ENCODE measurements around the gene PODXL. TPM values are rescaled to one million over a fixed set of nuclear protein-coding genes. Genes with fewer than 3 reads are reported as not detected.

The PODXL gene
- total RNA-seq, 1 donor, result 1.4 TPM

DNA sequence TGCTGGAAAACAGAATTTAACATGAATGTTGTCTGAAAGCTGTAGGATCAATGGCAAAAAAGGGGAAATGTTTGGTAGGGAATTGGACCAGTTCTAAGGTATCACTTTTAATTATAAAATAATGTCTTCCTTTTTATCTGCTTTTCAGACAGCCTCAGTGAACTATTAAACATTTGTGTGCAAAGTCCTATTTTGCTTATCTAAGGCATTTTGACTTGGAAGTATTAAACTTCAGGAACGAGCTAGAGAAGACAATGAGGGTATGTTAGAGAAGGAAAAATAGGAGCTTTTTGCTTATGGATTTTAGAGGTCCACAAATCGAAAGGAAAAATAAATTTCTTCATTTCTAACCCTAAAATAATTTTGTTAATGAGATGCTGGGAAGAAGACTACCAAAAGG is 63.3 kb downstream of the PODXL start:
- no peak for TF ChIP-seq CTCF (IDR thresholded peaks at IDR 0.05; ENCODE audit: extremely low read depth, low read depth, low read length)
- Histone ChIP-seq H3K36me3 (ENCODE audit: insufficient read depth, low read length) (peaks cover 12% of the 10 kb centered on the region), H2AFZ (ENCODE audit: low read length) (no peak overlapping the region)

GRCh38 chr7:131489881-131490280 is 66.5 kb downstream of the PODXL start:
- no peak overlapping the region for H3K27ac ChIP-seq (ENCODE audit: low read depth, low read length)
- TF ChIP-seq CTCF (IDR thresholded peaks at IDR 0.05; ENCODE audit: extremely low read depth, low read depth, low read length), result no peak

More for the DNA sequence above, 63.3 kb downstream of the PODXL start:
- peaks cover 14% of the 10 kb centered on the region for H3K4me1 ChIP-seq (ENCODE audit: insufficient read depth, low read length)
- no peak overlapping the region for H3K4me2 ChIP-seq (ENCODE audit: insufficient read depth, low read length)
- no peaks in the 10 kb centered on the region for H3K27me3 ChIP-seq (ENCODE audit: insufficient read depth, low read length)
- no peaks in the 10 kb centered on the region for H3K79me2 ChIP-seq (ENCODE audit: insufficient read depth, low read length)
- no peaks in the 10 kb centered on the region for H3K9me3 ChIP-seq (ENCODE audit: low read depth, low read length)
- peak overlapping the region; percentile 55 for H3K27ac ChIP-seq (ENCODE audit: low read depth, low read length)
- no peak overlapping the region for H3K4me3 ChIP-seq (ENCODE audit: insufficient read depth, low read length)
- H4K20me1 ChIP-seq (ENCODE audit: insufficient read depth, low read length), result no peaks in the 10 kb centered on the region
- no peak for DNase-seq (ENCODE audit: insufficient read length, low spot score, missing footprints)

GRCh38 chr7:131489196-131489595 is 67.2 kb downstream of the PODXL start:
- no peak for TF ChIP-seq CTCF (IDR thresholded peaks at IDR 0.05; ENCODE audit: extremely low read depth, low read depth, low read length)
- H3K27me3 ChIP-seq (ENCODE audit: insufficient read depth, low read length), result no peaks in the 10 kb centered on the region
- H3K27ac ChIP-seq (ENCODE audit: low read depth, low read length), result no peak overlapping the region
- H3K4me2 ChIP-seq (ENCODE audit: insufficient read depth, low read length), result no peak overlapping the region
- H4K20me1 ChIP-seq (ENCODE audit: insufficient read depth, low read length), result no peaks in the 10 kb centered on the region
- no peaks in the 10 kb centered on the region for H3K79me2 ChIP-seq (ENCODE audit: insufficient read depth, low read length)
- H2AFZ ChIP-seq (ENCODE audit: low read length), result no peak overlapping the region
- no peaks in the 10 kb centered on the region for H3K9me3 ChIP-seq (ENCODE audit: low read depth, low read length)
- no peak for DNase-seq (ENCODE audit: insufficient read length, low spot score, missing footprints)
- peaks cover 14% of the 10 kb centered on the region for H3K4me1 ChIP-seq (ENCODE audit: insufficient read depth, low read length)
- H3K36me3 ChIP-seq (ENCODE audit: insufficient read depth, low read length), result peaks cover 5% of the 10 kb centered on the region
- no peak overlapping the region for H3K4me3 ChIP-seq (ENCODE audit: insufficient read depth, low read length)

More at GRCh38 chr7:131489881-131490280, 66.5 kb downstream of the PODXL start:
- Histone ChIP-seq H3K4me3 (ENCODE audit: insufficient read depth, low read length) (no peak overlapping the region), H3K9me3 (ENCODE audit: low read depth, low read length) (no peaks in the 10 kb centered on the region), H3K36me3 (ENCODE audit: insufficient read depth, low read length) (peaks cover 5% of the 10 kb centered on the region), H3K4me1 (ENCODE audit: insufficient read depth, low read length) (peaks cover 14% of the 10 kb centered on the region), H3K79me2 (ENCODE audit: insufficient read depth, low read length) (no peaks in the 10 kb centered on the region), H3K4me2 (ENCODE audit: insufficient read depth, low read length) (no peak overlapping the region), H3K27me3 (ENCODE audit: insufficient read depth, low read length) (no peaks in the 10 kb centered on the region), H4K20me1 (ENCODE audit: insufficient read depth, low read length) (no peaks in the 10 kb centered on the region), H2AFZ (ENCODE audit: low read length) (no peak overlapping the region)
- DNase-seq (ENCODE audit: insufficient read length, low spot score, missing footprints), result no peak

DNA sequence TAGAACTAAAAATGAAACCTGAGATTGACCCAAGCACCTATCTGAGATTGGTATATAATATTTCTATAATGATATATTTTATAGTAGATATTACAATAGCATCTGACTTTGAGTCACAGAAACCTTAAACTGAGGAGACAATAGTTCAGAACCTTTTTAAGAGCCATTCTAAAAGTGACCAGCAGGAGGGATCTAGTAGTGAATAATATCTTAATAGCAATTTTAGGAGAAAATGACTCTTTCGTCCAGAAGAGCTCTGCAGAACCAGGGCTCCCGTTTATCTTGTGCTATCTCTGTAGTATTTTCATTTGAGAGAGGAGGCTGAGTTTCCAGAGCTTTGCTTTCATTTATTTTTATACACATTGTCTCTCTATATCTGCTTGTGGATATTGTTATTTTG is 68.1 kb downstream of the PODXL start:
- H3K27me3 ChIP-seq (ENCODE audit: insufficient read depth, low read length), result no peaks in the 10 kb centered on the region
- no peaks in the 10 kb centered on the region for H3K9me3 ChIP-seq (ENCODE audit: low read depth, low read length)
- no peaks in the 10 kb centered on the region for H4K20me1 ChIP-seq (ENCODE audit: insufficient read depth, low read length)
- peak; percentile 47 for TF ChIP-seq CTCF (IDR thresholded peaks at IDR 0.05; ENCODE audit: extremely low read depth, low read depth, low read length)
- H3K79me2 ChIP-seq (ENCODE audit: insufficient read depth, low read length), result no peaks in the 10 kb centered on the region
- DNase-seq (ENCODE audit: insufficient read length, low spot score, missing footprints), result no peak
- H3K36me3 ChIP-seq (ENCODE audit: insufficient read depth, low read length), result peaks cover 5% of the 10 kb centered on the region
- H3K4me2 ChIP-seq (ENCODE audit: insufficient read depth, low read length), result no peak overlapping the region
- H3K4me3 ChIP-seq (ENCODE audit: insufficient read depth, low read length), result no peak overlapping the region
- no peak overlapping the region for H2AFZ ChIP-seq (ENCODE audit: low read length)
- H3K27ac ChIP-seq (ENCODE audit: low read depth, low read length), result no peak overlapping the region
- peaks cover 14% of the 10 kb centered on the region for H3K4me1 ChIP-seq (ENCODE audit: insufficient read depth, low read length)
